ENCODE measurements around the gene RRM1. TPM values are rescaled to one million over a fixed set of nuclear protein-coding genes. Genes with fewer than 3 reads are reported as not detected.

The RRM1 gene
- total RNA-seq, 1 donor from 2014 or later, result 50.8 TPM

GRCh38 chr11:4134806-4135205 is 40.2 kb downstream of the RRM1 start:
- intact Hi-C loops (cut with DNase I), result no loop called here
- H3K27me3 ChIP-seq, result no peaks in the 10 kb centered on the region
- no peak for DNase-seq (ENCODE audit: extremely low spot score in 2 of 2)
- H3K9me3 ChIP-seq, result no peaks in the 10 kb centered on the region
- H3K4me1 ChIP-seq, result no peaks in the 10 kb centered on the region
- TF ChIP-seq POLR2AphosphoS5 (IDR thresholded peaks at IDR 0.05; ENCODE audit: insufficient read depth in 1 of 2, low read depth in 1 of 2) (no peak), CTCF (IDR thresholded peaks at IDR 0.05) (no peak), POLR2A (IDR thresholded peaks at IDR 0.05) (no peak)
- H3K4me3 ChIP-seq, result no peak overlapping the region
- H3K27ac ChIP-seq, result no peak overlapping the region
- H3K36me3 ChIP-seq, result peaks cover 0 to 52% of the 10 kb centered on the region in 2 donors

GRCh38 chr11:4138497-4138896 is 43.9 kb downstream of the RRM1 start:
- Histone ChIP-seq H3K27me3 (no peaks in the 10 kb centered on the region), H3K9me3 (no peaks in the 10 kb centered on the region), H3K27ac (no peak overlapping the region), H3K4me1 (no peaks in the 10 kb centered on the region), H3K36me3 (peaks cover 0 to 55% of the 10 kb centered on the region in 2 donors), H3K4me3 (no peak overlapping the region)
- no peak for TF ChIP-seq CTCF (IDR thresholded peaks at IDR 0.05)
- no peak for TF ChIP-seq POLR2AphosphoS5 (IDR thresholded peaks at IDR 0.05; ENCODE audit: insufficient read depth in 1 of 2, low read depth in 1 of 2)
- TF ChIP-seq POLR2A (IDR thresholded peaks at IDR 0.05), result no peak
- DNase-seq (ENCODE audit: extremely low spot score in 2 of 2), result no peak
- intact Hi-C loops (cut with DNase I), result no loop called here

- H3K27ac ChIP-seq, result no peak overlapping the region
- H3K9me3 ChIP-seq, result no peaks in the 10 kb centered on the region
- H3K36me3 ChIP-seq, result peaks cover 0 to 49% of the 10 kb centered on the region in 2 donors
- no peak for DNase-seq (ENCODE audit: extremely low spot score in 2 of 2)
- no peak overlapping the region for H3K4me3 ChIP-seq
- H3K27me3 ChIP-seq, result no peaks in the 10 kb centered on the region
- intact Hi-C loops (cut with DNase I), result no loop called here
- H3K4me1 ChIP-seq, result no peaks in the 10 kb centered on the region
- TF ChIP-seq POLR2AphosphoS5 (IDR thresholded peaks at IDR 0.05; ENCODE audit: insufficient read depth in 1 of 2, low read depth in 1 of 2) (no peak), CTCF (IDR thresholded peaks at IDR 0.05) (no peak), POLR2A (IDR thresholded peaks at IDR 0.05) (no peak)
Measured at GRCh38 chr11:4140067-4140636, 45.6 kb downstream of the RRM1 start.

GRCh38 chr11:4146070-4146771 is 51.6 kb downstream of the RRM1 start:
- DNase-seq (ENCODE audit: extremely low spot score in 2 of 2), result no peak
- no peaks in the 10 kb centered on the region for H3K9me3 ChIP-seq
- H3K4me3 ChIP-seq, result no peak overlapping the region
- H3K27me3 ChIP-seq, result no peaks in the 10 kb centered on the region
- H3K4me1 ChIP-seq, result no peaks in the 10 kb centered on the region
- TF ChIP-seq POLR2A (IDR thresholded peaks at IDR 0.05) (no peak), POLR2AphosphoS5 (IDR thresholded peaks at IDR 0.05; ENCODE audit: insufficient read depth in 1 of 2, low read depth in 1 of 2) (no peak)
- no peak overlapping the region for H3K27ac ChIP-seq
- H3K36me3 ChIP-seq, result peaks cover 0 to 5% of the 10 kb centered on the region in 2 donors
- intact Hi-C loops (cut with DNase I), result no loop called here

- H3K4me3 ChIP-seq, result no peak overlapping the region
- no peaks in the 10 kb centered on the region for H3K9me3 ChIP-seq
- H3K27ac ChIP-seq, result no peak overlapping the region
- H3K36me3 ChIP-seq, result no peaks in the 10 kb centered on the region
- intact Hi-C loops (cut with DNase I), result no loop called here
- H3K4me1 ChIP-seq, result no peaks in the 10 kb centered on the region
- DNase-seq (ENCODE audit: extremely low spot score in 2 of 2), result no peak
- no peak for TF ChIP-seq CTCF (IDR thresholded peaks at IDR 0.05)
- no peak for TF ChIP-seq POLR2AphosphoS5 (IDR thresholded peaks at IDR 0.05; ENCODE audit: insufficient read depth in 1 of 2, low read depth in 1 of 2)
- no peak for TF ChIP-seq POLR2A (IDR thresholded peaks at IDR 0.05)
- H3K27me3 ChIP-seq, result no peaks in the 10 kb centered on the region
Measured at GRCh38 chr11:4146772-4147098, 52.1 kb downstream of the RRM1 start.
